Breast epithelium (tissue), 3 donors: ENCODE measurements around the gene TFB1M.

ENCODE experiments used
- POLR2A ChIP-seq: fragments of 450-650 bp; IDR thresholded peaks from one replicate; pipeline ENCODE4 v1.6.1; 2016; ENCODE audit warnings: antibody characterized with exemption, mild to moderate bottlenecking, moderate library complexity
- POLR2AphosphoS5 ChIP-seq, 3 donors: sonication (generic); formaldehyde crosslinking; IDR thresholded peaks; one replicate each; pipeline ENCODE4 v1.6.1; 2017; ENCODE audit warnings: antibody characterized with exemption in 3 of 3
- TF ChIP-seq, protein P1 (sequence below), 3 donors: fragments of 450-650 bp; IDR thresholded peaks; one replicate each; pipeline ENCODE4 v1.5.1; 2016 to 2017; ENCODE audit warnings: antibody characterized with exemption in 3 of 3, mild to moderate bottlenecking in 3 of 3, moderate library complexity in 3 of 3

DNA sequence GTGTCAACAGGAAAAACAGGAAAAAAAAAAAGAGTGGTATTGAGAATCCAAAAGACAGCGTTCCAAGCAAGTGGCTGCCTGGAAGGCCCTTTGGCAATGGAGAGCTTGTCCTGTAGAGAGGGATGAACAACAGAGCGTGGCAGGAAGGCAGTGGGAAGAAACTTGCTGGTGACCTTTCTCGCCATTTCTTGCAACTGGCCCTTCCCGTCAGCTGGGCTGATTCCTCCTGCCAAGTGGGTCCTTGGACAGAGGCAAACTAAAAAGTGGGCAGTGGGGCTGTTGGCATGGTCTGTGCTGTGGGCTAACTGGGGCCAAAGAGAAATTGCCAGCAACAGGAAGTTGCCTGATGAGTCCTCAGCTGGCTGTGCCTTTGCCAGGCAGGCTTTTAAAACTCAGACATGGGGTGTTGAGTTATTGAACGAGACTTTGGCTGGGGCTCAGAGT, 94.4 kb downstream of the TFB1M start:
- TF ChIP-seq, protein P1, sequence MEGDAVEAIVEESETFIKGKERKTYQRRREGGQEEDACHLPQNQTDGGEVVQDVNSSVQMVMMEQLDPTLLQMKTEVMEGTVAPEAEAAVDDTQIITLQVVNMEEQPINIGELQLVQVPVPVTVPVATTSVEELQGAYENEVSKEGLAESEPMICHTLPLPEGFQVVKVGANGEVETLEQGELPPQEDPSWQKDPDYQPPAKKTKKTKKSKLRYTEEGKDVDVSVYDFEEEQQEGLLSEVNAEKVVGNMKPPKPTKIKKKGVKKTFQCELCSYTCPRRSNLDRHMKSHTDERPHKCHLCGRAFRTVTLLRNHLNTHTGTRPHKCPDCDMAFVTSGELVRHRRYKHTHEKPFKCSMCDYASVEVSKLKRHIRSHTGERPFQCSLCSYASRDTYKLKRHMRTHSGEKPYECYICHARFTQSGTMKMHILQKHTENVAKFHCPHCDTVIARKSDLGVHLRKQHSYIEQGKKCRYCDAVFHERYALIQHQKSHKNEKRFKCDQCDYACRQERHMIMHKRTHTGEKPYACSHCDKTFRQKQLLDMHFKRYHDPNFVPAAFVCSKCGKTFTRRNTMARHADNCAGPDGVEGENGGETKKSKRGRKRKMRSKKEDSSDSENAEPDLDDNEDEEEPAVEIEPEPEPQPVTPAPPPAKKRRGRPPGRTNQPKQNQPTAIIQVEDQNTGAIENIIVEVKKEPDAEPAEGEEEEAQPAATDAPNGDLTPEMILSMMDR (IDR thresholded peaks at IDR 0.05), result no peak
- no peak for TF ChIP-seq POLR2A
- TF ChIP-seq POLR2AphosphoS5 (IDR thresholded peaks at IDR 0.05), result no peak
